Measurements from ENCODE around the gene RIT2.

Gene RIT2

GRCh38 chr18:43108469-43108868 lies 7.0 kb downstream of the RIT2 start:
- TF ChIP-seq CTCF (IDR thresholded peaks at IDR 0.05; ENCODE audit: low read depth, low read length), result no peak
- no peak for DNase-seq (ENCODE audit: low read depth, low spot score)
- in situ Hi-C loops (cut with HindIII; ENCODE audit: low sequenced_read_pairs), result no loop called here
- H3K4me3 ChIP-seq (ENCODE audit: low read depth, low read length), result no peak overlapping the region

- in situ Hi-C loops (cut with HindIII; ENCODE audit: low sequenced_read_pairs), result no loop called here
- H3K4me3 ChIP-seq (ENCODE audit: low read depth, low read length), result no peak overlapping the region
- no peak for DNase-seq (ENCODE audit: low read depth, low spot score)
- no peak for TF ChIP-seq CTCF (IDR thresholded peaks at IDR 0.05; ENCODE audit: low read depth, low read length)
Measured at GRCh38 chr18:43093646-43094045, 21.8 kb downstream of the RIT2 start.

- in situ Hi-C loops (cut with HindIII; ENCODE audit: low sequenced_read_pairs), result no loop called here
- TF ChIP-seq CTCF (IDR thresholded peaks at IDR 0.05; ENCODE audit: low read depth, low read length), result no peak
Measured at GRCh38 chr18:43092539-43092938, 22.9 kb downstream of the RIT2 start.

GRCh38 chr18:43081396-43081795 lies 34.1 kb downstream of the RIT2 start:
- no peak for TF ChIP-seq CTCF (IDR thresholded peaks at IDR 0.05; ENCODE audit: low read depth, low read length)
- no peak for DNase-seq (ENCODE audit: low read depth, low spot score)
- in situ Hi-C loops (cut with HindIII; ENCODE audit: low sequenced_read_pairs), result no loop called here
- H3K4me3 ChIP-seq (ENCODE audit: low read depth, low read length), result no peak overlapping the region

More at GRCh38 chr18:43092539-43092938, 22.9 kb downstream of the RIT2 start:
- no peak for DNase-seq (ENCODE audit: low read depth, low spot score)
- no peak overlapping the region for H3K4me3 ChIP-seq (ENCODE audit: low read depth, low read length)

GRCh38 chr18:43080671-43081070 lies 34.8 kb downstream of the RIT2 start:
- no peak for TF ChIP-seq CTCF (IDR thresholded peaks at IDR 0.05; ENCODE audit: low read depth, low read length)
- DNase-seq (ENCODE audit: low read depth, low spot score), result no peak
- H3K4me3 ChIP-seq (ENCODE audit: low read depth, low read length), result no peak overlapping the region
- in situ Hi-C loops (cut with HindIII; ENCODE audit: low sequenced_read_pairs), result no loop called here

- DNase-seq (ENCODE audit: low read depth, low spot score), result no peak
- TF ChIP-seq CTCF (IDR thresholded peaks at IDR 0.05; ENCODE audit: low read depth, low read length), result no peak
- H3K4me3 ChIP-seq (ENCODE audit: low read depth, low read length), result no peak overlapping the region
- in situ Hi-C loops (cut with HindIII; ENCODE audit: low sequenced_read_pairs), result no loop called here
Measured at GRCh38 chr18:43079422-43079821, 36.1 kb downstream of the RIT2 start.
